MCF 10A (cell line): Measurements from ENCODE around the gene COPA. TPM values are rescaled to one million over a fixed set of nuclear protein-coding genes. Genes with fewer than 3 reads are reported as not detected.

ENCODE experiments used
- BruUV-seq: library from RNA; stranded (reverse); fragments of 400-500 nt; replicated peaks from 2 replicates; lab custom pipeline; 2021; lab: Mats Ljungman, UMichigan
- CTCF ChIA-PET: fragments of 300-600 bp; sonication (Branson Sonifier 250); formaldehyde crosslinking; extraction: SDS; loops from one replicate; lab custom pipeline; 2021; ENCODE audit warnings: antibody characterized with exemption, inconsistent platforms; lab: Yijun Ruan, JAX
- POLR2A ChIA-PET: fragments of 300-600, 350-650 bp; sonication (Branson Sonifier 250); formaldehyde crosslinking; extraction: SDS; loops from one replicate; lab custom pipeline; 2020; ENCODE audit warnings: antibody characterized with exemption, inconsistent platforms; lab: Yijun Ruan, JAX
- DNase-seq: peaks from one replicate; pipeline ENCODE4 v3.0.0-alpha.2; 2018; ENCODE audit not compliant: unreplicated experiment
- H3K27ac Mint-ChIP-seq: one replicate; pipeline ENCODE4 v1.8.0; 2022; ENCODE audit warnings: mild to moderate bottlenecking, low read depth, mixed read lengths; ENCODE audit not compliant: unreplicated experiment
- H3K27me3 Mint-ChIP-seq: one replicate; pipeline ENCODE4 v1.8.0; 2022; ENCODE audit warnings: mixed read lengths; ENCODE audit not compliant: insufficient read depth, unreplicated experiment
- H3K36me3 Mint-ChIP-seq: one replicate; pipeline ENCODE4 v1.8.0; 2022; ENCODE audit warnings: mild to moderate bottlenecking, moderate library complexity, mixed read lengths; ENCODE audit not compliant: insufficient read depth, unreplicated experiment
- H3K4me1 Mint-ChIP-seq: one replicate; pipeline ENCODE4 v1.8.0; 2022; ENCODE audit warnings: mixed read lengths; ENCODE audit not compliant: insufficient read depth, unreplicated experiment
- H3K4me3 Mint-ChIP-seq: one replicate; pipeline ENCODE4 v1.8.0; 2022; ENCODE audit warnings: mild to moderate bottlenecking, moderate library complexity, mixed read lengths; ENCODE audit not compliant: unreplicated experiment
- H3K9me3 Mint-ChIP-seq: one replicate; pipeline ENCODE4 v1.8.0; 2022; ENCODE audit warnings: mixed read lengths; ENCODE audit not compliant: unreplicated experiment
- CTCF ChIP-seq: fragments of 200-600 bp; IDR thresholded peaks from one replicate; pipeline ENCODE4 v1.8.0; 2022; ENCODE audit warnings: antibody characterized with exemption, mild to moderate bottlenecking; ENCODE audit not compliant: unreplicated experiment
- intact Hi-C: fragments of 100-400 bp; cut with micrococcal nuclease; formaldehyde crosslinking; loops from 2 replicates; pipeline ENCODE4 v1.14.1; 2022
- total RNA-seq: library from RNA; stranded (reverse); gene quantifications from 2 replicates; pipeline ENCODE4 v1.2.3, GENCODE V29; 2022

The COPA gene
- total RNA-seq, 1 experiment from 2014 or later: 273 TPM

DNA sequence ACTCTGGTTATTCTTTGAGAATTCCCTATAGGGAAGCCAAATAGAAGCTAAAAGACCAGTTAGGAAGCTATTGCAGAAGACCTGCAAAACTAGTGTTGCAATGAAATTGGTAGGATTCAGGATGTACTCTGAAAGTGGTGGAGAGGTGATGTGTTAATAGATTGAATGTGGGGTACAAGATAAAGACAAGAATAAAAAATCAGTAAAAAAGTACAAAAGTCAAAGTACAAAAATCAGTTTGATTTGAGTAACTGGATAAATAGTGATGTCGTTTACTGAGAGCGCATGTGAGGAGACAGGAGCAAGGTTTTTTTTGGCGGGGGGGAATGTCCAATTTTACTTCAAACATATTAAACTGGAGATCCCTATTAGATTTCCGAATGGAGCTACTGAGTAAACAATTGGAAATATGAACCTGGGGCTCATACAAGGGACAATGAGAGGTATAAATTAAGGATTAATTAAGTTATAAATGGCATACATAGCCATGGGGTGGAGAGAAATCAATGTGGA, 78.2 kb downstream of the COPA start:
- Mint-ChIP-seq H3K9me3 (no peaks in the 10 kb centered on the region), H3K27me3 (peaks cover 16% of the 10 kb centered on the region), H3K4me1 (peaks cover 10% of the 10 kb centered on the region), H3K27ac (no peak overlapping the region), H3K36me3 (peaks cover 16% of the 10 kb centered on the region), H3K4me3 (no peak overlapping the region)
- DNase-seq: no peak
- ChIA-PET CTCF (interaction anchor here (0.5 to 12.2 kb wide), 16 partner anchors 9 to 1088 kb away, joined by 3 to 133 read pairs (median 4); no protein-coding TSS in a partner anchor), POLR2A (interaction anchor here (1.0 to 9.8 kb wide), 6 partner anchors 9 to 168 kb away, joined by 5 to 247 read pairs (median 29); partner anchors contain the start of gene PEX19)
- TF ChIP-seq CTCF: no peak
- intact Hi-C loops: no loop called here
- BruUV-seq: no TSS peak

- Mint-ChIP-seq H3K4me3 (peak within 1 kb of the TSS; percentile 97), H3K4me1 (peaks cover 28% of the 10 kb centered on the region), H3K36me3 (peaks cover 36% of the 10 kb centered on the region), H3K27ac (peak within 1 kb of the TSS; percentile 100), H3K9me3 (no peaks in the 10 kb centered on the region), H3K27me3 (peaks cover 8% of the 10 kb centered on the region)
- CTCF ChIA-PET: interaction anchor here (0.6 to 12.2 kb wide), 13 partner anchors 11 to 1056 kb away, joined by 3 to 133 read pairs (median 4); partner anchors contain the start of gene PEX19
- POLR2A ChIA-PET: interaction anchor here (0.6 to 9.8 kb wide), 59 partner anchors 11 to 996 kb away, joined by 3 to 247 read pairs (median 4); partner anchors contain the start of genes ARHGAP30, COPA, F11R and IGSF8
- intact Hi-C loops: no loop called here
- BruUV-seq: TSS peak; percentile 44
- DNase-seq: peak; percentile 99
- no peak for TF ChIP-seq CTCF
Measured at GRCh38 chr1:160261893-160262794, 80.9 kb downstream of the COPA start, which contains the start of gene DCAF8. DCAF8 (minus strand) TSS chr1:160262549; CDS start chr1:160244008, 18,541 bp downstream.

DNA sequence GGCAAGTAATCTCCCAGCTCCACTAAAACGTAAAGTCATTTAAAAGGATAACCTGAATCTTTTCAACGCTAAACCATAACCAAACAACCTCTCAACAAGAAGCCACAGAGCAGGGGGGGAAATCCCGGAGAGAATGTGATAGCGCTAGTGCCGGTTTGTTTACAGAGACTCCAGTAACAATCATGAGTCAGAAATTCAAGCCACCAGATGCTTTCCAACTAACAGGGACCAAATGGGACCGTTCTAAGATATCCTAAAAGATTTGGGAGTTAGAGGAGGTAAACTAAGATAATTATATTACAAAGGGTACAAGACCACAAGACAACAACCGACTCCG, 81.5 kb downstream of the COPA start:
- peak; percentile 86 for DNase-seq
- Mint-ChIP-seq H3K9me3 (no peaks in the 10 kb centered on the region), H3K27me3 (peaks cover 2% of the 10 kb centered on the region), H3K4me3 (peak overlapping the region; percentile 97), H3K4me1 (peaks cover 28% of the 10 kb centered on the region), H3K36me3 (peaks cover 36% of the 10 kb centered on the region), H3K27ac (peak overlapping the region; percentile 100)
- no peak for TF ChIP-seq CTCF
- CTCF ChIA-PET: interaction anchor here (0.6 to 12.2 kb wide), 11 partner anchors 10 to 165 kb away, joined by 3 to 133 read pairs (median 4); no protein-coding TSS in a partner anchor
- intact Hi-C loops: no loop called here
- no TSS peak for BruUV-seq
- POLR2A ChIA-PET: interaction anchor here (0.6 to 9.8 kb wide), 44 partner anchors 10 to 1226 kb away, joined by 3 to 247 read pairs (median 5); partner anchors contain the start of genes COPA, F11R, IGSF8 and NCSTN
